ENCODE results near the gene LYL1.
A peak's percentile ranks its signal among the peaks of the same experiment; 100 is the strongest.
"Not testable (repeated sequence)": the region's sequence is repeated elsewhere in the genome, so short reads cannot be mapped to it uniquely, and the experiment has no call there.

LYL1 gene

GRCh38 chr19:13102666-13103580 lies at the start of gene LYL1:
LYL1 (minus strand) TSS chr19:13102858; CDS start chr19:13101171, 1,687 bp downstream.
- DNase-seq, result no peak

- DNase-seq, result peak; percentile 98
Measured at GRCh38 chr19:13151605-13152355, 49.1 kb upstream of the LYL1 start.

GRCh38 chr19:13150931-13151604 lies 48.4 kb upstream of the LYL1 start:
- no peak for DNase-seq

- peak; percentile 96 for DNase-seq
Measured at GRCh38 chr19:13150187-13150930, 47.7 kb upstream of the LYL1 start, which contains the start of the genes IER2 and STX10. IER2 (plus strand) TSS chr19:13150411; CDS start chr19:13153187, 2,776 bp downstream. STX10 (minus strand) TSS chr19:13150375; CDS start chr19:13150173, 202 bp downstream.

- peak; percentile 49 for DNase-seq
Measured at GRCh38 chr19:13149628-13150186, 47.0 kb upstream of the LYL1 start.

- DNase-seq, result not testable (repeated sequence)
Measured at GRCh38 chr19:13149173-13149627, 46.5 kb upstream of the LYL1 start.

GRCh38 chr19:13146763-13147563 lies 44.3 kb upstream of the LYL1 start:
- no peak for DNase-seq

- DNase-seq, result no peak
Measured at GRCh38 chr19:13139633-13140311, 37.1 kb upstream of the LYL1 start.

- no peak for DNase-seq
Measured at GRCh38 chr19:13138916-13139198, 36.2 kb upstream of the LYL1 start.

- no peak for DNase-seq
Measured at GRCh38 chr19:13138171-13138915, 35.7 kb upstream of the LYL1 start.

GRCh38 chr19:13137290-13137794 lies 34.7 kb upstream of the LYL1 start:
- DNase-seq, result no peak

GRCh38 chr19:13135068-13136062 lies 32.7 kb upstream of the LYL1 start:
- DNase-seq, result no peak

- DNase-seq, result no peak
Measured at GRCh38 chr19:13134626-13135025, 32.0 kb upstream of the LYL1 start.

GRCh38 chr19:13133241-13133870 lies 30.7 kb upstream of the LYL1 start:
- DNase-seq, result no peak

GRCh38 chr19:13132471-13133180 lies 30.0 kb upstream of the LYL1 start:
- DNase-seq, result peak; percentile 88

GRCh38 chr19:13130886-13131490 lies 28.3 kb upstream of the LYL1 start:
- no peak for DNase-seq

- DNase-seq, result no peak
Measured at GRCh38 chr19:13129384-13129783, 26.7 kb upstream of the LYL1 start.
